Activated CD4-positive, alpha-beta T cell treated with anti-CD3 and anti-CD28 coated beads for 24 hours (primary cell): ENCODE data around the gene IDH3A.

ENCODE experiments used
- DNase-seq, 2 donors: peaks; one replicate each; pipeline ENCODE4 v3.0.0-alpha.2; 2020; ENCODE audit warnings: low read depth in 2 of 2

IDH3A gene

GRCh38 chr15:78149068-78149804 is at the start of gene IDH3A:
Gene IDH3A (plus strand): TSS chr15:78149362. CDS start chr15:78149404, 42 bp downstream.
- DNase-seq: peak; percentile 100

GRCh38 chr15:78100886-78101285 is 48.3 kb upstream of the IDH3A start:
- no peak for DNase-seq

- no peak for DNase-seq
These were observed 47.6 kb upstream of the IDH3A start for GRCh38 chr15:78101423-78102105.

GRCh38 chr15:78102211-78102610 is 47.0 kb upstream of the IDH3A start:
- no peak for DNase-seq

GRCh38 chr15:78102741-78103140 is 46.4 kb upstream of the IDH3A start:
- no peak for DNase-seq

- peak; percentile 37 to 41 for DNase-seq
These were observed 45.6 kb upstream of the IDH3A start for GRCh38 chr15:78103406-78104118.

GRCh38 chr15:78104119-78104479 is 45.1 kb upstream of the IDH3A start:
- no peak for DNase-seq

- no peak for DNase-seq
These were observed 44.3 kb upstream of the IDH3A start for GRCh38 chr15:78104566-78105475.

- no peak for DNase-seq
These were observed 43.5 kb upstream of the IDH3A start for GRCh38 chr15:78105476-78106241.

GRCh38 chr15:78107471-78107870 is 41.7 kb upstream of the IDH3A start:
- DNase-seq: no peak

- DNase-seq: peak; percentile 73
These were observed 40.7 kb upstream of the IDH3A start for GRCh38 chr15:78108300-78109084.

GRCh38 chr15:78109156-78109555 is 40.0 kb upstream of the IDH3A start:
- no peak for DNase-seq

GRCh38 chr15:78110096-78110495 is 39.1 kb upstream of the IDH3A start:
- DNase-seq: no peak

GRCh38 chr15:78110916-78111475 is 38.2 kb upstream of the IDH3A start:
- DNase-seq: no peak

GRCh38 chr15:78111788-78112187 is 37.4 kb upstream of the IDH3A start:
- DNase-seq: no peak

- DNase-seq: no peak
These were observed 36.6 kb upstream of the IDH3A start for GRCh38 chr15:78112551-78112950.

- no peak for DNase-seq
These were observed 28.6 kb upstream of the IDH3A start for GRCh38 chr15:78120523-78120922.

GRCh38 chr15:78125267-78125666 is 23.9 kb upstream of the IDH3A start:
- no peak for DNase-seq

GRCh38 chr15:78127882-78128281 is 21.3 kb upstream of the IDH3A start:
- DNase-seq: no peak
